Measurements from ENCODE around the gene PODN.

The PODN gene, protein sequence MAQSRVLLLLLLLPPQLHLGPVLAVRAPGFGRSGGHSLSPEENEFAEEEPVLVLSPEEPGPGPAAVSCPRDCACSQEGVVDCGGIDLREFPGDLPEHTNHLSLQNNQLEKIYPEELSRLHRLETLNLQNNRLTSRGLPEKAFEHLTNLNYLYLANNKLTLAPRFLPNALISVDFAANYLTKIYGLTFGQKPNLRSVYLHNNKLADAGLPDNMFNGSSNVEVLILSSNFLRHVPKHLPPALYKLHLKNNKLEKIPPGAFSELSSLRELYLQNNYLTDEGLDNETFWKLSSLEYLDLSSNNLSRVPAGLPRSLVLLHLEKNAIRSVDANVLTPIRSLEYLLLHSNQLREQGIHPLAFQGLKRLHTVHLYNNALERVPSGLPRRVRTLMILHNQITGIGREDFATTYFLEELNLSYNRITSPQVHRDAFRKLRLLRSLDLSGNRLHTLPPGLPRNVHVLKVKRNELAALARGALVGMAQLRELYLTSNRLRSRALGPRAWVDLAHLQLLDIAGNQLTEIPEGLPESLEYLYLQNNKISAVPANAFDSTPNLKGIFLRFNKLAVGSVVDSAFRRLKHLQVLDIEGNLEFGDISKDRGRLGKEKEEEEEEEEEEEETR
- 0 reads per million in 2 donors for total RNA-seq

GRCh38 chr1:53061859-53062707 is at the start of gene PODN:
Gene PODN, plus strand, starts transcription at chr1:53062213. Its CDS starts 7,643 bp downstream, at chr1:53069856.
- DNase-seq = peak in 1 of 5 experiments; percentile 22

DNA sequence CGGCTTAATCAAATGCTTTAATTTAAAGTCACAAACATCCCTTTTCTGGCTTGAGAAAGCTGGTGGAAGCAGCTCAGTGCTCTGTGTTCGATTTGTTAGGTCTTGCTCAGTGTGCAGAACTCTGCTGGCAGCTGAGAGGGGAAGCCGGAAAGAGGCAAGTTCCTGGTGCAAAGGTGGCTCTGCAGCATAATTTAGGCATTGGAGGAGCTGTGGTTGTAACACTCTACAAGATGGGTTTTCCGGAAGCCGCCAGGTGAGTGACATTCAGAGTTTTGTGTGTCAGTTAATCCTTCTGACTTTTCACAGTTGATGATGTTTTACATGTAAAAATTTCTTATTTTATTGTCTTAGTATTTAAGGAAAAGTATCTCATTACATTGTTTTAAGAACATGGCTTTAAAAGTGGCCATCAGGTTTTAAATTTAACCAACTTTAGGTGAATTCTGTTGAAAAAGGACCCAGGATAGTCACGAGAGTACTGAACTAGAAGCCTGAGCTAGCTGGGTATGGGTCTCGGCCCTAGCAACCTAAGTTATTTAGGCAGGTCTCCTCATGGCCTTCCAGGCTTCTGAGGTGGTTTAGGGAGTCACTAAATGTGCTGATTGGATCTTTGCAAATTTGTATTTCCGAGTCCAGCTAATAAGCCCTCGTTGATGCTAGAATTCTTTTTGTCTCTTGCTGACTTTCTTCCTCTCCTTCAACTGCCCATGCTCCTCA is 47.1 kb upstream of the PODN start:
- DNase-seq = peak; percentile 25 to 96 (median 63)

- no peak for DNase-seq
These were observed 46.5 kb upstream of the PODN start for GRCh38 chr1:53015508-53015860.

GRCh38 chr1:53016705-53017104 is 45.3 kb upstream of the PODN start:
- no peak for DNase-seq

DNA sequence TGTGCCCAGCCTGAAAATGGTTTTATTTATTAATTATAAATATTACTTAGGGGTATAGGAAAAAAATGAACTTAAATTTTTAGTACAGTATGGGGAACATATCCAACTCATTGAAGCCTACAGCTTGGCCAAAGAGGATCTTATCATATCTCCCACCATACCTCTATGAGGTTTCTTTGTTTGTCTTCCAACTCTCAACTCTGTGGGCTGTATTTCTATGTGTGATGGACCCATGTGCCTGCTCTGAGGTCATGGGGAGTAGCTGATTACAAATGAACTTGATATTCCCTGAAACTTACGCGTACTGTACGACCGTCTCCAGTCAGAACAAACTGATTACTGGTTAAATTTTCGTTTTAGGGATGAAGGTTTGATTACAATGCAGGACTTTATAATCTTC is 41.4 kb upstream of the PODN start:
- DNase-seq = no peak

GRCh38 chr1:53022179-53022578 is 39.8 kb upstream of the PODN start:
- DNase-seq = no peak

DNA sequence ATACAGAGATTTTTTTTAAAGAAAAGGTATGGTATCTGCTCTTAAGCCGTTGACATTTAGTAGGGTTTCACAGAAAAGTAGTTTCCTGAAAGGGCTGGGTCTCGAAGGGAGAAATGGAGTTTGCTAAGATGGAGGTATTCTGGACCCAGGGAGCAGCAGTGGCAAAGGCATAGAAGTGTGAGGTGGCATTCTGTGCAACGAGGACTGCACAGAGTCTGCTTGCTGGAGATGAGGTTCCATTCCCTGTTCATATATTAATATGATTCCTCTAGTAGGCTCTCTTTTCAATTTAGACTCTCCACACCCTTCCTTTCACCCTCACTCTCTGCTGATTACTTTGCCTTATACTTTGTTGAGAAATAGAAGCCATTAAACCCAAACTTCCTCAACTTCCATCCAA is 38.5 kb upstream of the PODN start:
- no peak for DNase-seq

DNA sequence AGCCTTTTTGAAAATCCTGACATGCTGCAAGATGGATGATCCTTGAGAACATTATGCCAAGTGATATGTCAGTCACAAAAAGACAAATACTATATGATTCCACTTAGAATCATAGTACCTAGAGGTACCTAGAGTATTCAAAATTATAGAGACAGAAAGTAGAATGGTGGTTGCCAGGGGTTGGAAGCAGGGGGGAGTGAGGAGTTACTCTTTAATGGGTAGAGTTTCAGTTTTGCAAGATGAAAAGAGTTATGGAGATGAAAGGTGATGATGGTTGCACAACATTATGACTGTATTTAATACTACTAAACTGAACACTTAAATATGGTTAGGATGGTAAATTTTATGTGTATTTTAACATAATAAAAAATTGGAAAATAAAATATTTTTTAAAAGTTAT is 37.9 kb upstream of the PODN start:
- no peak for DNase-seq

- DNase-seq = no peak
These were observed 36.8 kb upstream of the PODN start for GRCh38 chr1:53025034-53025768.

DNA sequence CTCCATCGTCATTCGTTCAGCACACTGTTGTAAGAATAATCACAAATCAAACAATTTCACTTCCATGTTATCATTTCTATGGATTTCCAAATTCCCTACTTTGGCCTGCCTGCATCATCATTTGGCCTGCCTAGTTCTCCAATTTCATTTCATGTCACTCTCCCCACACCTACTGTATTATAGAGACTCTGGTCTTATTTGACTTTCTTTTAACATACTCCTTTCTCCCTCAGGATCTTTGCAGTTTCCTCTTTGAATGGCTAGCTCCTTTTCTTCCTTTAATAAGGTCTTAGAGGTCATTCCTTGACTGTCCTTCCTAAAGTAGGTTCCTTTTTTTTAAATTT is 36.3 kb upstream of the PODN start:
- no peak for DNase-seq

DNA sequence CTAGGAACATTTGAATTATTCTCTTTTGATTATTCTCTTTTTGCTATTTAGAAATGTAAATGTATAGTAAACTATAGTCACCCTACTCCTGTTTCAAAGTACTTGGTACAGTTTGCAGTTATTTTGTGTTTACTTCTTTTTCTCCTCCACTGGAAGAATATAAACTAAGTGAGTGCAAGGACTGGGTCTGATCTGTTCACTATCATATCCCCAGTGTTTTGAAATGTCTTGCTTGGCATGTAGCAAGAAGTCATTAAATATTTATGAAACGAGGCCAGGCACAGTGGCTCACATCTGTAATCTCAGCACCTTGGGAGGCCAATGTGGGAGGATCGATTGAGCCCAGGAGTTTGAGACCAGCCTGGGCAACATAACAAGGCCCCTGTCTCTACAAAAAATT is 35.8 kb upstream of the PODN start:
- no peak for DNase-seq

GRCh38 chr1:53031732-53032131 is 30.3 kb upstream of the PODN start:
- no peak for DNase-seq

DNA sequence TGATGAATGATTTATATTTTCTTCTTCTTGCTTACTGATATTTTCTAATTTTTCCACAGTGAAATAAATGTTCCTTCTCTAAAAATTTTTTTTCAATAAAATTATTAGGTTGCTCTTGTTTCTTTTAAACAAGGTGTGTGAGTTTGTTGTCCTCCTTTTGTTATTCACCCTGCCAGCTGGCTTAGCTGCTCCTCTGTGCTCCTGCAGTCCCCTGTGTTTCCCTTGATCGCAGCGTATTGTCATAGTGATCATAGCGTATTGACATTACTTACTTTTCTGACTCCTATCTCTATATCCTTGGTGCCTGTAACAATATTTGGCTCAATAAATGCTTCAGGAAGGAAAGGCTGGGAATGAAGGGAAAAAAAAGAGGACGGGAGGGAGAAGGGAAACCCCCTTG is 24.9 kb upstream of the PODN start:
- DNase-seq = no peak

- no peak for DNase-seq
These were observed 23.4 kb upstream of the PODN start for GRCh38 chr1:53038566-53038965.

- no peak for DNase-seq
These were observed 18.7 kb upstream of the PODN start for GRCh38 chr1:53043271-53043670.

- no peak for DNase-seq
These were observed 17.1 kb upstream of the PODN start for GRCh38 chr1:53044926-53045325.

DNA sequence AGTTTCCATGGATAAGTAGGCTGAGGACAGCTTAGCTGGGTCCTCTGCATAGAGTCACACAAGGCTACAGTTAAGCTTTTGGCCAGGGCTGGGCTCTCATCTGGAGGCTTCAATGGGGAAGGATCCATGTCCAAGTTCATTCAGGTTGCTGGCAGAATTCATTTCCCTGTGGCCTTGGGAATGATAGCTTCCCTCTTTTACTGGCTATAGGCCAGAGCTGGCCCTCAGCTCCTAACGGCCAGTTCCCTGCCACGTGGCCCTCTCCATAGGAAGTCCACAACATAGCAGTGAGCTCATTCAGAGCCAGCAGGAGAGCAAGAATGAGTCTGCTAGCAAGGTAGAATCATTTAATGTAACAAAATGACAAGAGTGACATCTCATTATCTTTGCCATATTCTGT is 15.1 kb upstream of the PODN start:
- no peak for DNase-seq

GRCh38 chr1:53047737-53048736 is 14.0 kb upstream of the PODN start:
- DNase-seq = no peak

DNA sequence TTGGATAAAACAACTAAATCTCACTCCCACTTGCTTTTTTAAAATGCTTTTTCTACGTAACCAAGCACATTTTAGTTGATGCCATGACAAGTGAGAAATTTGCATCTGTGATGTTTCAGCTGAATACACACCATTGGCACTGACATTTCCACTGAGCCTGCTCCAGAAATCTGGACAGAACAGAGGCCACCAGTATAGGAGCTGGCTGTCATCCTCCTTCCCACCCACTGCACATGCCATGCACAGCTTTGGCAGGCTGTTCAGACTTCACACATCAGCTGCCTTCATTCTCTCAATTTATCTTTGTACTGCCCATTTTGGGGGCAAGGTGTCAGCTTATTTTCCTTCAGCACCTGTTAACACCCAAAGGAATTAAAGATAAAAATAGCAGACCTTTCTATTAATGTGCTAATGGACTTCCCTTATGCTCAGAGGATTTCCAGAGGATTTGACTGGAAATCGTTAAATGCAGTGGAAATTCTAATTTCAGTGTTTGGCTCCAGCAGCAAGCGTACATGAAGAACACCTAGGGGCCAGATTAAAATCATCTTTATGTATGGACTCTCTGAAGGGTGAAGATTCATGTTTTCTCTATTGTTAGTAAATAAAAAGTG is 12.9 kb upstream of the PODN start:
- DNase-seq = no peak

GRCh38 chr1:53049574-53049967 is 12.4 kb upstream of the PODN start:
- DNase-seq = no peak

- no peak for DNase-seq
These were observed 11.7 kb upstream of the PODN start for GRCh38 chr1:53050310-53050709.

Measured in T-helper 2 cell (primary cell).